C4-2B (cell line): ENCODE results near the gene C2CD4A.

Experiments used
- ZFX ChIP-seq: fragments of 450-650 bp; IDR thresholded peaks from 2 replicates; pipeline ENCODE4 v1.6.1; 2017
- TF ChIP-seq, protein P1 (sequence below): fragments of 450-650 bp; conservative IDR thresholded peaks from 2 replicates; pipeline ENCODE4 v1.5.1; 2017; ENCODE audit warnings: mild to moderate bottlenecking

GRCh38 chr15:62099094-62099601, 32.4 kb downstream of the C2CD4A start:
- TF ChIP-seq, protein P1, sequence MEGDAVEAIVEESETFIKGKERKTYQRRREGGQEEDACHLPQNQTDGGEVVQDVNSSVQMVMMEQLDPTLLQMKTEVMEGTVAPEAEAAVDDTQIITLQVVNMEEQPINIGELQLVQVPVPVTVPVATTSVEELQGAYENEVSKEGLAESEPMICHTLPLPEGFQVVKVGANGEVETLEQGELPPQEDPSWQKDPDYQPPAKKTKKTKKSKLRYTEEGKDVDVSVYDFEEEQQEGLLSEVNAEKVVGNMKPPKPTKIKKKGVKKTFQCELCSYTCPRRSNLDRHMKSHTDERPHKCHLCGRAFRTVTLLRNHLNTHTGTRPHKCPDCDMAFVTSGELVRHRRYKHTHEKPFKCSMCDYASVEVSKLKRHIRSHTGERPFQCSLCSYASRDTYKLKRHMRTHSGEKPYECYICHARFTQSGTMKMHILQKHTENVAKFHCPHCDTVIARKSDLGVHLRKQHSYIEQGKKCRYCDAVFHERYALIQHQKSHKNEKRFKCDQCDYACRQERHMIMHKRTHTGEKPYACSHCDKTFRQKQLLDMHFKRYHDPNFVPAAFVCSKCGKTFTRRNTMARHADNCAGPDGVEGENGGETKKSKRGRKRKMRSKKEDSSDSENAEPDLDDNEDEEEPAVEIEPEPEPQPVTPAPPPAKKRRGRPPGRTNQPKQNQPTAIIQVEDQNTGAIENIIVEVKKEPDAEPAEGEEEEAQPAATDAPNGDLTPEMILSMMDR, result no peak
- TF ChIP-seq ZFX, result no peak
